Smooth muscle cell (in vitro differentiated cells): ENCODE results near the gene FAM83B. TPM values are rescaled to one million over a fixed set of nuclear protein-coding genes. Genes with fewer than 3 reads are reported as not detected.

Source experiments
- DNase-seq: peaks from one replicate; lab custom pipeline; 2025; ENCODE audit not compliant: unreplicated experiment; lab: John Stamatoyannopoulos, UW
- H2AFZ ChIP-seq: fragments of 200-600 bp; sonication (generic); 2 replicates; pipeline ENCODE4 v1.6.0; 2016; ENCODE audit warnings: antibody characterized with exemption, low read depth, mild to moderate bottlenecking
- H3F3A ChIP-seq: fragments of 200-600 bp; sonication (generic); 2 replicates; pipeline ENCODE4 v1.6.0; 2017; ENCODE audit warnings: antibody characterized with exemption, low read depth
- H3K27ac ChIP-seq: fragments of 200-600 bp; sonication (generic); 2 replicates; pipeline ENCODE4 v1.5.1; 2016; ENCODE audit warnings: low read depth, mild to moderate bottlenecking
- H3K27me3 ChIP-seq: fragments of 200-600 bp; sonication (generic); 2 replicates; pipeline ENCODE4 v1.6.1; 2016; ENCODE audit warnings: low read depth, mild to moderate bottlenecking
- H3K36me3 ChIP-seq: fragments of 200-600 bp; sonication (generic); 2 replicates; pipeline ENCODE4 v1.5.1; 2016; ENCODE audit warnings: low read depth
- H3K4me1 ChIP-seq: fragments of 200-600 bp; sonication (generic); 2 replicates; pipeline ENCODE4 v1.5.1; 2016; ENCODE audit warnings: low read depth
- H3K4me2 ChIP-seq: fragments of 200-600 bp; sonication (generic); 2 replicates; pipeline ENCODE4 v1.6.0; 2016; ENCODE audit warnings: mild to moderate bottlenecking
- H3K4me3 ChIP-seq: fragments of 200-600 bp; sonication (generic); 2 replicates; pipeline ENCODE4 v1.5.1; 2016; ENCODE audit warnings: mild to moderate bottlenecking
- H3K79me2 ChIP-seq: fragments of 200-600 bp; sonication (generic); 2 replicates; pipeline ENCODE4 v1.6.0; 2016; ENCODE audit warnings: low read depth, mild to moderate bottlenecking
- H3K9ac ChIP-seq: fragments of 200-600 bp; sonication (generic); 2 replicates; pipeline ENCODE4 v1.6.0; 2016; ENCODE audit warnings: low read depth
- H3K9me3 ChIP-seq: fragments of 200-600 bp; sonication (generic); replicated peaks from 2 replicates; pipeline ENCODE4 v1.5.1; 2016; ENCODE audit warnings: low read depth
- H4K20me1 ChIP-seq: fragments of 200-600 bp; sonication (generic); 2 replicates; pipeline ENCODE4 v1.6.0; 2016; ENCODE audit warnings: low read depth
- CTCF ChIP-seq: fragments of 200-600 bp; sonication (generic); IDR thresholded peaks from 2 replicates; pipeline ENCODE4 v1.5.1; 2017; ENCODE audit warnings: borderline replicate concordance, mild to moderate bottlenecking, antibody characterized with exemption; ENCODE audit not compliant: insufficient read depth, poor library complexity, severe bottlenecking
- WGBS: methylation state at CpG from one replicate; pipeline ENCODE4 v1.1.7; 2016; ENCODE audit warnings: low lambda C conversion rate; 5-methylcytosine and 5-hydroxymethylcytosine counted together
- polyA plus RNA-seq: library from polyadenylated mRNA; unstranded; fragments of >200 nt; fragmentation: Nextera tagmentation; extraction: Ambion mirVana; gene quantifications from 2 replicates; pipeline ENCODE4 v1.2.1, GENCODE V29; 2016
- total RNA-seq: library from RNA; depleted of rRNA; stranded (reverse); fragments of >200 nt; gene quantifications from 2 replicates; pipeline ENCODE4 v1.2.3, GENCODE V29; 2014

The FAM83B gene
- total and polyA plus RNA-seq, 2 experiments from 2014 or later = 1.1 to 28.7 TPM

GRCh38 chr6:54827010-54827409 is 19.6 kb upstream of the FAM83B start:
- no peaks in the 10 kb centered on the region for H3K9me3 ChIP-seq
- H3K4me1 ChIP-seq = no peaks in the 10 kb centered on the region
- H3K9ac ChIP-seq = no peak overlapping the region
- H3F3A ChIP-seq = no peaks in the 10 kb centered on the region
- DNase-seq = no peak
- no peak overlapping the region for H3K4me3 ChIP-seq
- no peaks in the 10 kb centered on the region for H3K36me3 ChIP-seq
- H2AFZ ChIP-seq = no peak overlapping the region
- WGBS = 46% methylated on average over 2 of the region's 2 CpGs
- H3K4me2 ChIP-seq = no peak overlapping the region
- no peaks in the 10 kb centered on the region for H3K27me3 ChIP-seq
- no peaks in the 10 kb centered on the region for H3K79me2 ChIP-seq
- no peaks in the 10 kb centered on the region for H4K20me1 ChIP-seq
- H3K27ac ChIP-seq = no peak overlapping the region
- no peak for TF ChIP-seq CTCF

DNA sequence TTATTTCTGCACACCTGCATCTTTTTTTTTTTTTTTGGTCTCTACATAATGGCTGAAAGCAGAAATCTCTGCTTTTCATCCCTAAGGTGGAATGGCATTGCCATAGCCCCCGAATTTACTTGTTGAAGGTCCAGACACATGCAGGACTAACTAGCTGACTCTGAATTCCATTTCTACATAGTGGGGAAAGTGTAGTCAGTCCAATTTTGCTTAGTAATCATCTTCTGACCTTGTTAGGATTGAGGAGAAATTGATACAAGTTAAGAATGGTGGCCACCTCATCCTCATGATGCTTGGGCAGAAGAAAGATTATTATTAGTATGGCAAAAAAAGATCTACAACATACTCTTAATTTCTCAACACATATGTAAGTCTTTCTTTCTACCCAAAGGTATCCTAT is 16.4 kb upstream of the FAM83B start:
- Histone ChIP-seq H3K9me3 (no peaks in the 10 kb centered on the region), H3K4me1 (no peaks in the 10 kb centered on the region), H3K36me3 (no peaks in the 10 kb centered on the region), H3K4me3 (no peak overlapping the region), H3K27me3 (no peaks in the 10 kb centered on the region), H3K4me2 (no peak overlapping the region), H2AFZ (no peak overlapping the region), H4K20me1 (no peaks in the 10 kb centered on the region), H3K79me2 (no peaks in the 10 kb centered on the region), H3K27ac (no peak overlapping the region), H3K9ac (no peak overlapping the region), H3F3A (no peaks in the 10 kb centered on the region)
- TF ChIP-seq CTCF = no peak
- DNase-seq = no peak
- 92% methylated on average over 1 of the region's 1 CpG for WGBS

DNA sequence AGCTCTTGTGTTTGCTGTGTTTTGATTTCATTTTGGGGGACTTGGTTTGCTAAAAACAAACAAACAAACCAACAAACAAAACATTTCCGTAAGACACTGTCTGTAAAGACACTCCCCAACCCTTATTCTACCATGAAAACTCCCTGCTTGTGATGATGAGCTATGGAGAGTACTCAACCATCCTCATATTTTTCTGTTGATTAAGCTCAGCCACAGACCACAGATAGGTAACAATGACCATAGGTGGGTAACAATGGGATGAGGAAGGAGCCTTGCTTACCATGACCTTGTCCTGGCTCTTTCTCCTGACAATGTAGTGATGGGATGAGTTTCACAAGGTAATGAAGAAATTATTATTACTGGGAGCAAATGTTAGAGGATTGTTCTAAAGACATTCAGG is 11.4 kb upstream of the FAM83B start:
- Histone ChIP-seq H3K27ac (no peak overlapping the region), H3K79me2 (no peaks in the 10 kb centered on the region), H3K27me3 (no peaks in the 10 kb centered on the region), H3K9ac (no peak overlapping the region), H3K4me2 (no peak overlapping the region), H3K36me3 (no peaks in the 10 kb centered on the region), H3K4me1 (no peaks in the 10 kb centered on the region), H3F3A (no peaks in the 10 kb centered on the region), H4K20me1 (no peaks in the 10 kb centered on the region), H2AFZ (no peak overlapping the region), H3K9me3 (no peaks in the 10 kb centered on the region), H3K4me3 (no peak overlapping the region)
- TF ChIP-seq CTCF = no peak
- no peak for DNase-seq
- 81% methylated on average over 1 of the region's 1 CpG for WGBS

DNA sequence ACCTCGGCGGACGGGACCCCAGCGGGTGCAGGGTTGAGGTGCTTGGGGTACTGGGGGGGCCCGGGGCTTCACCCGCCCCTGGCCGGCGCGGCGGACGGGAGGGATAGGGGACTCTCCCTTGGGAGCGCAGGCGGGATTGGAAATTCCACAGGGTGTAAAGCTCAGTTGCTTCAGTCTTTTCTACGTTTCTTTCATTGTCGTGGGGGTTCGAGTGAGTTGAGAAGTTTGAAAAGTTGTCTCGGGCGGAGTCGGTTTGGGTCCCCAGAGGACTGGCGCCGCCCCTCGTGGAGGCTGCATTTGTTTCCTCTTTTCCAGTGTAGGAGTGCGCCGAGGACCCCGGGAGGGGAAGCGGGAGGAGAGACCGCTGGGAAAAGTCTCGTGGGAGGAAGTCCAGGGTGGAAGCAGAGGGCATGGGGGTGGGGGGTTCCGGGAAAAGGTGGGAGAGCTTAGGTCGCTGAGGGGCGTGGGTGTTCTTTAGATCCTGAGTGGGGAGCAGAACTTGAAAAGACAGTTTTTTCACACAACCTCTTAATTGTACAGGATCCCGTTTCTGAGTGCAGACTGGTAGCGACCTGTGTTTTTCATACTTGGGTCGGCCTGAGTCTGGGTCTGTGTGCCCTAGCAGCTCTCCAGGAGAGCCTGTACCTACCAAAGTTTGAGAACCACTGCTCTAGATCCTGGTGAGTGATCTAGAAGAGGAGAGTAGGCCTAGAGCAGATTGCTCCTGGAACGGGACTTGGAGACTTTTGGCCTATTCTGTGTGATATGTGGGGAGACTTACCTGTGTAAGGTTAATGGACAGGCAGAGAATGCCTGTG is 495 bp downstream of the FAM83B start:
- Histone ChIP-seq H3F3A (no peaks in the 10 kb centered on the region), H3K9me3 (no peaks in the 10 kb centered on the region), H3K79me2 (peaks cover 8% of the 10 kb centered on the region), H2AFZ (peak overlapping the region; percentile 89), H3K36me3 (no peaks in the 10 kb centered on the region), H3K9ac (peak overlapping the region; percentile 50), H3K4me3 (peak overlapping the region; percentile 73), H4K20me1 (peaks cover 6% of the 10 kb centered on the region), H3K27me3 (no peaks in the 10 kb centered on the region), H3K27ac (peak overlapping the region; percentile 78), H3K4me1 (peaks cover 11% of the 10 kb centered on the region), H3K4me2 (peak overlapping the region; percentile 91)
- 5% methylated on average over 33 of the region's 35 CpGs for WGBS
- no peak for DNase-seq
- TF ChIP-seq CTCF = no peak
